ENCODE measurements around the gene CADM4. TPM values are rescaled to one million over a fixed set of nuclear protein-coding genes. Genes with fewer than 3 reads are reported as not detected.
"Not testable (repeated sequence)": the region's sequence is repeated elsewhere in the genome, so short reads cannot be mapped to it uniquely, and the experiment has no call there.

Gene CADM4
- total RNA-seq, 4 donors from 2014 or later, result 2.3 to 11.9 (median 3.4) TPM

DNA sequence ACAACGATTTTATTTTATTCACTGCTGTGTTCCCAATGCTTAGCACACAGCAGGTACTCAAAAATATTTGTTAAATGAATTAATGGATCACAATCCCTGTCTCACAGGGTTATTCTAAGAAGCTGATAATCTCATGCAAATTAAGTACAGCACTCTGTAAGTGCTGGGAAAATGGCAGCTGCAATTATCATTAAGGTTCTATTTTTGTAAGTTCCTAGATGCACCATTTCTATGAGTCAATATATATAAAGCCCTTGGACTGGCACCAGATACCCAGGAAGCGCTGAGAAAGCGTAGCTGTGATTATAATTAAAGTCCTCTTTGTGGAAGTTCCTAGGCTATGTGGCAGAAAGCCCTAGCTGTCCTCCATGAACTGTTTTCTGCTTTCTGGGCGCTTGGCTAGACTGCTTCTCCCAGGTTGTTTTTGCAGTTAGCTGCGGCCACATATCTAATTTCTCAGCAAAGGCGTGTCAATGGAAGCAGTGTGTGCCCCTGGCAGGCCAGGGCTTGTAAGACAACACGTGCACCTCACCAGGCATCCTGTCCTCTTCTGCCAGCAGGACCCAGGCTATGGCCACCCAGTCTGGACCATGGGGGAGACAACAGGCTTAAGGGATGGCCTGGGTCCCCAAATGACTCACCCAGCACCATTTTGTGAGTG is 33.0 kb downstream of the CADM4 start:
- no peak overlapping the region for H3K4me3 ChIP-seq (replicated peaks in 1 of 3)
- H3K27me3 ChIP-seq, result no peaks in the 10 kb centered on the region
- 93% methylated on average over 7 of the region's 7 CpGs for WGBS, 2 donors
- intact Hi-C loops (cut with DNase I), result no loop called here
- TF ChIP-seq CTCF (IDR thresholded peaks at IDR 0.05), result no peak
- no peak for TF ChIP-seq POLR2A (IDR thresholded peaks at IDR 0.05)
- H3K27ac ChIP-seq, result no peak overlapping the region
- H3K4me1 ChIP-seq, result no peaks in the 10 kb centered on the region
- peaks cover 0 to 6% of the 10 kb centered on the region in 2 donors for H3K36me3 ChIP-seq
- no peak for DNase-seq
- H3K9me3 ChIP-seq, result no peaks in the 10 kb centered on the region

DNA sequence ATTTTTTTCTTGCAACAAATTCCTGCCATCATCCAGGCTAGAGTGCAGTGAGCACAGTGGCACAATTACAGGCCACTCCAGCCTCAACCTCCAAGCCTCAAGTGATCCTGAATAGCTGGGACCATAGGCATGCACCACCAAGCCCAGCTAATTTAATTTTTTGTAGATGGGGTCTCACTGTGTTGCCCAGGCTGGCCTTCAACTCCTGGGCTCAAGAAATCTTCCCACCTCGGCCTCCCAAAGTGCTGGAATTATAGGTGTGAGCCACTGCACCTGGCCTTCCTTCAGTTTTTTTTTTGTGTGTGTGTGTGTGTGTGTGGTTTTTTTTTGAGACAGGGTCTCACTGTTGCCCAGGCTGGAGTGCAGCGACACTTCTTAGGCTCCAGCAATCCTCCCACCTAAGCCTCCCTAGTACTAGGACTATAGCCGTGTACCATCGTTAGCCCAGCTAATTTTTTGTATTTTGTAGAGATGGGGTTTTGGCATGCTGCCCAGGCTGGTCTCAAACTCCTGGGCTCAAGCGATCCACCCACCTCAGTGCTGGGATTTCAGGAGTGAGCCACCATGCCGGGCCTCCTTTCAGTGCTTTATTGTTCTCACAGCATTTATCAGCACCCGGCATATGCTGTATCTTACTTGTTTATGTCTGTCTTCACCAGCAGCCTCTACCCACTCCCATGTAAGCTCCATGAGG is 33.6 kb downstream of the CADM4 start:
- WGBS, 2 donors, result 77 to 85% methylated on average over 7 of the region's 7 CpGs
- intact Hi-C loops (cut with DNase I), result no loop called here

DNA sequence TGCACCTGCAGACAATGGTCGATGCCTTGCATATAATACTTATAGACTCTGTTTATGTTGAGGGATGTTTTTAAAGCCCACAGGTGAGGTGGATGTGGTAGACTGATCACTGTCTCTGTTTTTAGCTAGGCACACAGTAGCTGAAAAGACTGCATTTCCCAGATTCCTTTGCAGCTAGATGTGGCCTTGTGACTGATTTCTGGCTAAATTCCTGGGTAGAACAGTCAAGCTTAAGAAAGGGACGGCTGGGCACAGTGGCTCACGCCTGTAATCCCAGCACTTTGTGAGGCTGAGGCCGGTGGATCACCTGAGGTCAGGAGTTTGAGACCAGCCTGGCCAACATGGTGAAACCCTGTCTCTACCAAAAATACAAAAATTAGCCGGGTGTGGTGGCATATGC is 39.3 kb downstream of the CADM4 start:
- DNase-seq; H3K27ac ChIP-seq; H3K27me3 ChIP-seq; H3K9me3 ChIP-seq; H3K36me3 ChIP-seq; intact Hi-C loops (cut with DNase I); H3K4me3 ChIP-seq (replicated peaks in 1 of 3): not testable (repeated sequence)
- peaks cover 13 to 16% of the 10 kb centered on the region in 2 donors for H3K4me1 ChIP-seq
- WGBS, 2 donors, result 66 to 89% methylated on average over 5 of the region's 5 CpGs

More for the DNA sequence above, 33.6 kb downstream of the CADM4 start:
- TF ChIP-seq CTCF (IDR thresholded peaks at IDR 0.05) (no peak), POLR2A (IDR thresholded peaks at IDR 0.05) (no peak)
- Histone ChIP-seq H3K4me1 (no peaks in the 10 kb centered on the region), H3K4me3 (replicated peaks in 1 of 3) (no peak overlapping the region), H3K36me3 (peaks cover 0 to 6% of the 10 kb centered on the region in 2 donors), H3K27me3 (no peaks in the 10 kb centered on the region), H3K27ac (no peak overlapping the region), H3K9me3 (no peaks in the 10 kb centered on the region)
- no peak for DNase-seq

GRCh38 chr19:43599635-43600295 is 39.9 kb downstream of the CADM4 start:
- intact Hi-C loops (cut with DNase I), result loop anchor here (10.0 kb wide), 1 partner anchor 65 kb away; the partner anchor contains the start of gene ZNF575
- TF ChIP-seq CTCF (IDR thresholded peaks at IDR 0.05), result no peak
- no peak for TF ChIP-seq POLR2A (IDR thresholded peaks at IDR 0.05)
- WGBS, 2 donors, result 89 to 93% methylated on average over 4 of the region's 4 CpGs
- H3K36me3 ChIP-seq, result peaks cover 6 to 8% of the 10 kb centered on the region in 2 donors
- H3K4me1 ChIP-seq, result peaks cover 18 to 22% of the 10 kb centered on the region in 2 donors
- no peak overlapping the region for H3K4me3 ChIP-seq (replicated peaks in 1 of 3)
- no peak for DNase-seq
- no peak overlapping the region for H3K27ac ChIP-seq
- no peaks in the 10 kb centered on the region for H3K27me3 ChIP-seq
- no peaks in the 10 kb centered on the region for H3K9me3 ChIP-seq

DNA sequence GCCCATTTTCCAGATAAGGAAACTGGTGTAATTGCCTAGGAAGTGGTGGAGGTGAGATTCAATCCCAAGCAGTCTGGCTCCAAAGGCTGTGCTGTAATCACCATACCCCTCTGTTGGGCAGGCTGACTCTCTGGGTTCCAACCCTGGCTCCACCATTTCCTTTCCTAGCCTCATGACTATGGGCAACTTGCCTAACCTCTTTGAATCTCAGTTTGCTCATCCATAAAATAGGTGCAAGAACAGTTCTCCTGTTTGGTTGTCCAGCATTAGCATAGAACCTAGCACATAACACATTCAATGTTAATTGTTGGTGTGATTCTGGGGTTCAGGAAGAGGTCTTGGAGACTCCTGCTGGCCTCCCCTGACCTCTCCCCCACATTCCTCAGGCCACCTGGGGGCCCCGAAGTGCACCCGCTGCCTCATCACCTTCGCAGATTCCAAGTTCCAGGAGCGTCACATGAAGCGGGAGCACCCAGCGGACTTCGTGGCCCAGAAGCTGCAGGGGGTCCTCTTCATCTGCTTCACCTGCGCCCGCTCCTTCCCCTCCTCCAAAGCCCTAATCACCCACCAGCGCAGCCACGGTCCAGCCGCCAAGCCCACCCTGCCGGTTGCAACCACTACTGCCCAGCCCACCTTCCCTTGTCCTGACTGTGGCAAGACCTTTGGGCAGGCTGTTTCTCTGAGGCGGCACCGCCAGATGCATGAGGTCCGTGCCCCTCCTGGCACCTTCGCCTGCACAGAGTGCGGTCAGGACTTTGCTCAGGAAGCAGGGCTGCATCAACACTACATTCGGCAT is 41.0 kb downstream of the CADM4 start:
- H3K4me3 ChIP-seq (replicated peaks in 1 of 3), result no peak overlapping the region
- peaks cover 6 to 15% of the 10 kb centered on the region in 2 donors for H3K36me3 ChIP-seq
- no peak overlapping the region for H3K27ac ChIP-seq
- H3K4me1 ChIP-seq, result peaks cover 29 to 33% of the 10 kb centered on the region in 2 donors
- no peak for DNase-seq
- no peaks in the 10 kb centered on the region for H3K27me3 ChIP-seq
- WGBS, 2 donors, result 94 to 95% methylated on average over 16 to 17 of the region's 19 CpGs
- TF ChIP-seq CTCF (IDR thresholded peaks at IDR 0.05) (no peak), POLR2A (IDR thresholded peaks at IDR 0.05) (no peak)
- H3K9me3 ChIP-seq, result no peaks in the 10 kb centered on the region
- intact Hi-C loops (cut with DNase I), result loop anchor here (10.0 kb wide), 1 partner anchor 64 kb away; the partner anchor contains the start of gene ZNF575

Measured in thyroid gland (tissue), 4 donors.